Raji (cell line): ENCODE measurements around the gene TMEM132D.

Experiments
- POLR2A ChIP-seq: IDR thresholded peaks from 2 replicates; pipeline ENCODE4 v1.6.1; 2011; ENCODE audit warnings: low read depth, low read length, control low read depth; ENCODE audit not compliant: insufficient read depth

The TMEM132D gene

GRCh38 chr12:129791396-129791795 is 112.4 kb downstream of the TMEM132D start:
- TF ChIP-seq POLR2A = no peak

DNA sequence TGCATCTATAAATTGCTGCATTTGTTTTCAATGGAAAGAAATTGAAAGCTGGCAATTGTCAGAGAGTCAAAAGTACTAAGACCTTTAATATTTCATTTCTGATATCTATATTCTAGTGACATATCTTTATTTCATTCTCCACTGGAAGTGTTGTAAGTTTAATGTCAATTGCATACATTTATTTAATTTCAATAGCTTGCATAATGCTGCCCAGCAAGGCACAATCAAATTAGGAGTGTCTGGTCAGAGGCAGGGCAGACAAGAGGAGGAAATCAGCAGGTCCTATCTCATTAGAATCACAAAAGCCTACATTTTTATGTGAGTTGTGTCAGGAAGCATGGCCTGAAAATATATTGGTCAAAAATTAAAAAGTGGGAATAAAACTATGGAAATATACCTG is 112.9 kb downstream of the TMEM132D start:
- TF ChIP-seq POLR2A = no peak

DNA sequence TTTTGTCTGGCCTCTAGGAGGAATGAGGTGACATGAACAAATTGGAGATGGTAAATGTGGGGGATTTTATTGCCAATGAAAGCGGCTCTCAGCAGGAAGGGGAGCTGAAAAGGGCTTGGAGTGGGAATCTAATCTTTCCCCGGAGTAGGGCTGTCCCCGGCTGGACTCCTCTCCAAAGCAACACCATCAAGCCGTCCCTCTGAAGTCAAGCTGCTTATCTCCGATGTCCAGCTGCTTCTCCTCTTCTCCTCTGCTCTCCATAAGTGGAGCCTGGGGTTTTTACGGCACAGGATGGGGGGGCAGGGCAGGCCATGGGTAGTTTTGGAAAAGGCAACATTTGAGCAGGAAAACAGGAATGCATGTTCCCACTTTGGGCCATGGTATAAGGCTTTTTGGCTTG is 113.5 kb downstream of the TMEM132D start:
- no peak for TF ChIP-seq POLR2A

GRCh38 chr12:129789921-129790320 is 113.9 kb downstream of the TMEM132D start:
- no peak for TF ChIP-seq POLR2A

GRCh38 chr12:129788506-129789084 is 115.2 kb downstream of the TMEM132D start:
- TF ChIP-seq POLR2A = no peak

GRCh38 chr12:129779989-129780388 is 123.8 kb downstream of the TMEM132D start:
- TF ChIP-seq POLR2A = no peak

GRCh38 chr12:129779033-129779432 is 124.8 kb downstream of the TMEM132D start:
- TF ChIP-seq POLR2A = no peak

GRCh38 chr12:129776977-129777667 is 126.7 kb downstream of the TMEM132D start:
- TF ChIP-seq POLR2A = no peak

DNA sequence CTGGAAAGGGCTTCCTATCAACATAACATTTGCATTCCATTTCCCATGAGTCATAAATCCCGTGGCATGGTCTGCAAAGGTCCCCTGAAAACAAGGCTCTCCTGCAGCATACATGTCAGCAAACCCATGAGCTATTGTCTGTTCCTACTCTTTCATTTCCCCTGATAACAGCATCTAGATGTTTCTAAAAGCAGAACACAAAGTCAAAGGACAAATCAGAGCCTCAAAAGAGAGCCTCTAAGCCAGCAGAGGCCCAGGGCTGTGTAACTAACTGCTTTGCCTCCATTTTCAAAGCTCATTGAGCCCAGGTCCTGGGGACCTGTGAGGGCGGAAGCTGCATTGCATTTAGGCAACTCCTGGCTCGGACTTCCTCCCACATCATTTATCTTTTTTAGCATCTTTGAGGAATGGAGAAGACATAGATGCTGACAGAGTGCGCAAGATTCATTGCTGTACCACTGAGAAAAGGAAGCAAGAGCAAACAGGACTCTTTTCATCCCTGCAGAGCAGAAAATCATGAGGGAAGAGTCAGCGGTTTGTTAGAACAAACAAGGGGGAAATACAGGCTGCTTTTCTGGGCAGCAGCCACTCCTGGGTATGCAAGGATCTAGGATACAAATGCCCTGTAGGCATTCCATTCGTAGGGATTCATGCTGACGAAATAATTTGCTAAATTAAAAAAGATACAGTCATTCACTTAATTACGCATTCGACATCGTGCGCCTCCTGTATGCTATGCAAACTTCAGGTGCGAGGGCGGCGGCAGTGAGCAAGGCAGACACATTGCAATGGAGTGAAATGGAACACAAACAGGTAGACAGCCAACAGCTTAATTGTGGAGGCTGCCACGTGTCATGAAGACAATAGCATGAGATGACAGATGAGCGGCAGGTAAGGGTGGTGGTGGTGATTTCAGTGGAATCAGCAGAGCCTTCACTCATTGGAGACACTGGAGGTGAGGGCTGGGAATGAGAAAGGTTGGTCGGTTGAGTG is 131.0 kb downstream of the TMEM132D start:
- no peak for TF ChIP-seq POLR2A

- TF ChIP-seq POLR2A = no peak
These were observed 132.6 kb downstream of the TMEM132D start for GRCh38 chr12:129771238-129771637.

- TF ChIP-seq POLR2A = no peak
These were observed 138.1 kb downstream of the TMEM132D start for GRCh38 chr12:129765719-129766118.

DNA sequence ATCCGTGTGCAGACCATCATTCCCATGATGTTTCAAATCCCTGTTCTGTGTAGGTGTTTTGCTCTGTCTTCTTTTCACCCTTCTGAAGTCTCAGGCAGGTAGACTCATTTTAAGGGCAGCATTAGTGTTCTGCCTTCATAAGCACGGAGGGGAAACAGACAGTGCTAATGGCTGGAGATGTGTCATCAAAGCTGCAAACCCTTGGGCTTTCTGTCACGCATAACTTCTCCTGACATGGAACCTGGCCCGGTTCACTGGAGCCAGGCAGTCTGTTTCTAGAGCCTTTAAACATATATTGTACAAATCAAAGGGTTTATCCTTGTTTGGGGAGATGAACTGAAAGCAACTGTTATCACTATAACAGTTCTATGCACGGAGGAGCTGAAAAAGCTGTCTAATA is 141.4 kb downstream of the TMEM132D start:
- no peak for TF ChIP-seq POLR2A

GRCh38 chr12:129753586-129753985 is 150.2 kb downstream of the TMEM132D start:
- TF ChIP-seq POLR2A = no peak

DNA sequence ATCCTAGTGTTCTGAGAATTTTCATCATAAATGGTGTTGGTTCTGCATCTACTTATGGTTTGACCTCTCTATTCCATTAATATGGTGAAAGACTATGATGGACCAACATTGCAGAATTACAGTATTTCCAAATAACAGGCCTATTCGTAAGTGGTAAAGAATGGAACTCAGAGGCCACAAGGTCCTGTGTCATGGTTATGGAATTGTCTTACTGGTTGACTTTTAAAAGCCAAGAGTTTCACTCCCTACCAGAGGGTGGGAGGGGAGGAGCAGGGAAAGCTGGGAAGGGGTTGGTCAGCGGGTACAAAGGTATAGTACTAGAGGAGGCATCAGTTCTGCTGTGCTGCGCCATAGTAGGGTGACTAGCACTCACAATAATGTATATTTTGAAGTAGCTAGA is 153.4 kb downstream of the TMEM132D start:
- no peak for TF ChIP-seq POLR2A

- no peak for TF ChIP-seq POLR2A
These were observed 157.5 kb downstream of the TMEM132D start for GRCh38 chr12:129746318-129746717.

GRCh38 chr12:129729170-129729569 is 174.7 kb downstream of the TMEM132D start:
- TF ChIP-seq POLR2A = no peak
